ENCODE data around the gene PRR30.

- TF ChIP-seq POLR2A (IDR thresholded peaks at IDR 0.05), result no peak
- TF ChIP-seq CTCF (IDR thresholded peaks at IDR 0.05), result no peak
- TF ChIP-seq EP300 (IDR thresholded peaks at IDR 0.05), result no peak
Measured at GRCh38 chr2:27087823-27088410, 51.3 kb downstream of the PRR30 start.
